NB4 (cell line): ENCODE data around the gene CXCL10.
"Not testable (repeated sequence)": the region's sequence is repeated elsewhere in the genome, so short reads cannot be mapped to it uniquely, and the experiment has no call there.

Experiments
- DNase-seq: peaks from one replicate; pipeline ENCODE4 v3.0.0; 2010; ENCODE audit warnings: low read depth
- H3K4me3 ChIP-seq: one replicate; pipeline ENCODE4 v1.5.1; 2011; ENCODE audit warnings: mild to moderate bottlenecking, low read depth, low read length, moderate library complexity
- MYC ChIP-seq: IDR thresholded peaks from 2 replicates; pipeline ENCODE4 v1.6.1; 2011; ENCODE audit warnings: low read depth, low read length
- POLR2A ChIP-seq: IDR thresholded peaks from 2 replicates; pipeline ENCODE4 v1.6.1; 2011; ENCODE audit warnings: mild to moderate bottlenecking; ENCODE audit not compliant: insufficient read length; ENCODE audit errors: extremely low read depth
- TF ChIP-seq, protein P1 (sequence below): IDR thresholded peaks from 2 replicates; pipeline ENCODE4 v1.6.1; 2011; ENCODE audit warnings: low read depth, low read length
- TF ChIP-seq, protein P2 (sequence below): IDR thresholded peaks from one replicate; pipeline ENCODE4 v1.5.1; 2012; ENCODE audit warnings: low read depth, low read length

The CXCL10 gene

DNA sequence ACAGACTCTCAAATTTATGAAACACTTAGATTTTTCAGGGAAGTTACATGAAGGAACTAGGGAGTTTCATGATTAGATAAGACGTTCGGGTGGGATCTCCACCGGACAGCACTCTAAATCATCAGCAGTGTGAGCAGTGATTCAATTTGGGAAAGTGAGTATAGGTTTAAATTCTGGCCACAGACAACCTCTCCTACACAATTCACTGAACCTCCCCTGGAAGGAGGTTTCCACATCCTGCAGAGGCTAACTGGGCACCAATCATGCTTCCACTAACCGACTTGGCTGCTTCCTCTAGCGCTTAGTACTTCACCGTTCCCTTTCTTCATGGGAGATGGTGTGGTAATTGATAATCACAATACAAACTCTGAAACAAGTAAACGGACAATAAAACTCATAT is 21.6 kb downstream of the CXCL10 start:
- TF ChIP-seq, protein P1, sequence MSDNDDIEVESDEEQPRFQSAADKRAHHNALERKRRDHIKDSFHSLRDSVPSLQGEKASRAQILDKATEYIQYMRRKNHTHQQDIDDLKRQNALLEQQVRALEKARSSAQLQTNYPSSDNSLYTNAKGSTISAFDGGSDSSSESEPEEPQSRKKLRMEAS, result no peak
- TF ChIP-seq POLR2A (no peak), MYC (no peak; the same call in 1 of the 2 replicates)
- TF ChIP-seq, protein P2, sequence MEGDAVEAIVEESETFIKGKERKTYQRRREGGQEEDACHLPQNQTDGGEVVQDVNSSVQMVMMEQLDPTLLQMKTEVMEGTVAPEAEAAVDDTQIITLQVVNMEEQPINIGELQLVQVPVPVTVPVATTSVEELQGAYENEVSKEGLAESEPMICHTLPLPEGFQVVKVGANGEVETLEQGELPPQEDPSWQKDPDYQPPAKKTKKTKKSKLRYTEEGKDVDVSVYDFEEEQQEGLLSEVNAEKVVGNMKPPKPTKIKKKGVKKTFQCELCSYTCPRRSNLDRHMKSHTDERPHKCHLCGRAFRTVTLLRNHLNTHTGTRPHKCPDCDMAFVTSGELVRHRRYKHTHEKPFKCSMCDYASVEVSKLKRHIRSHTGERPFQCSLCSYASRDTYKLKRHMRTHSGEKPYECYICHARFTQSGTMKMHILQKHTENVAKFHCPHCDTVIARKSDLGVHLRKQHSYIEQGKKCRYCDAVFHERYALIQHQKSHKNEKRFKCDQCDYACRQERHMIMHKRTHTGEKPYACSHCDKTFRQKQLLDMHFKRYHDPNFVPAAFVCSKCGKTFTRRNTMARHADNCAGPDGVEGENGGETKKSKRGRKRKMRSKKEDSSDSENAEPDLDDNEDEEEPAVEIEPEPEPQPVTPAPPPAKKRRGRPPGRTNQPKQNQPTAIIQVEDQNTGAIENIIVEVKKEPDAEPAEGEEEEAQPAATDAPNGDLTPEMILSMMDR, result no peak
- peak; percentile 85 for DNase-seq
- H3K4me3 ChIP-seq, result peak overlapping the region; percentile 57

DNA sequence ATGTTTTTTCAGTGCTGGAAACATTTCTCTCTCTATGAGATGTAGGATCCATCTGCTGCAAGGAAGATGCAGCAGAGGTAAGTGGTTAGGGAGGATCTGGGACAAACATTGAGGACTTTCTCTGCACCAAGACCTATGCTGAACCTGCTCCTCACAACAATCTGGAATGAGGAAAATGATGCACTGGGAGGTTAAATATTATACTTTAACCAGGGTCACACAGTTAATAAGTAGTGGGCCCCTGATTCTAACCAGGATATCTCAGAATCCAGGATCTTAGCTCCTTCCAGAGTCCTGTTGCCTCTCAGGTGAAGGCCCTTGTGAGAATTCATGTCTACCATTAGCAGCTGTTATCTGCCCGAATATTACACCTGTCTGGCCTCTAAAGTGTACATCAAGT is 23.0 kb downstream of the CXCL10 start:
- no peak for DNase-seq
- H3K4me3 ChIP-seq, result no peak overlapping the region
- TF ChIP-seq POLR2A (no peak), MYC (no peak)
- TF ChIP-seq, protein P1, result no peak
- TF ChIP-seq, protein P2, result no peak

DNA sequence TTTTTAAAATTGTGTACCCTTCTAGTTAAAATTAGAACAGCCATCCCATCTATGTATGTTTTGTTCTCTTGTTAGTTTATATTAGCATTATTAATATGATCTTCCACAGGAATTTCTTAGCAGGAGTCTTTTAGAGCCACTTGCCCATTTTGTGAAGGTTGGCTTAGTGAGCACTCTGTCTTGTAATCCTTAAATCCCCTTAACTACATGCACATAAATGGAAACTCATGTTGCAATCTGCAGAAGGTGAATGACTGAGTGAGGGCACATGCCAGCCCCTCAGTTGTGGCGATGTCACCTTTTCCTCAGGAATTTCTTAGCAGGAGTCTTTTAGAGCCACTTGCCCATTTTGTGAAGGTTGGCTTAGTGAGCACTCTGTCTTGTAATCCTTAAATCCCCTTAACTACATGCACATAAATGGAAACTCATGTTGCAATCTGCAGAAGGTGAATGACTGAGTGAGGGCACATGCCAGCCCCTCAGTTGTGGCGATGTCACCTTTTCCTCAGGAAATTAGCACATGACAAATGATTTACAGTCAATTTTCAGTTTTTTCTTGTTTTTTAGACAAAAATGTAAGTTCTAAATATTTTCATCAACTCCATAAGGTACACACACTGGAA is 24.7 kb downstream of the CXCL10 start:
- not testable (repeated sequence) for H3K4me3 ChIP-seq, DNase-seq

DNA sequence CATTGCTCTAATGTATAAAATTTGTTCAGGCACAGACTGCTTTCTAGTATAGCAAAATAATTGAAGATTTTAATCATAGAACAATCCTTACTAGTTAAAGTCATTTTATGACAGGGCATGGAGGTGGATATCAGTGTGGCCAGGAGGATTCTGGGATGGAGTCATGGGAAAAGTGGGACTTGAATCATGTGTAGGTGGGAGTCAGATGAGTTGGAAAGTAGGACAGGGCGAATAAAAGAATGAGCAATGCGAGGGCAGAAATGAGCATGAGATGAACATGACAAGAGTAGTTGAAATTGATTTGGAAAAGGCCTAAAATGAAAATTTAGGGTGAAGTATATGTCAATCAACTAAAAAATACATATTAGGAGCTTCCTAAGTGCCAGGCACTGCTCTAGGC is 25.4 kb downstream of the CXCL10 start:
- TF ChIP-seq, protein P2, result no peak
- no peak for TF ChIP-seq MYC
- TF ChIP-seq, protein P1, result no peak
- TF ChIP-seq POLR2A, result no peak
- H3K4me3 ChIP-seq, result no peak overlapping the region
- no peak for DNase-seq

DNA sequence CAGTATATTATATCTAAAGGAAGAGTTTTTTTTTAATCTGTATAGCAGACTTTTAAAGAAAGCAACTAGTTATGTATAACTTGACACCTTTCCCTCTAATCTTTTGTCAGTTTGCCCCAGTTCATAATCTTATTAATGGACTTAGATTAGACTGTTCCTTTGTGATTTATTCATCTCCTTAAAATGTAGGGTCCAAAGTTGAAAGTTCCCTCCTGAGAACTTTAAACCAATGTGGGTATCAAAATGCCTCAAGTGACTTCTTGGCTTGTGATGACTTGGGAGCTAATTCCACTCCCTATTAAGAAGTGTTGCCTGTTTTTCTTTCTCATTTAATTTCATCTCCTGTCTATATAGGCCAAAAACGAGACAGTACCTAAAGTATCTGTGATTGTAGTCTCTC is 26.2 kb downstream of the CXCL10 start:
- no peak for DNase-seq
- no peak overlapping the region for H3K4me3 ChIP-seq
- TF ChIP-seq MYC (no peak), POLR2A (no peak)
- TF ChIP-seq, protein P1, result no peak
- TF ChIP-seq, protein P2, result no peak

DNA sequence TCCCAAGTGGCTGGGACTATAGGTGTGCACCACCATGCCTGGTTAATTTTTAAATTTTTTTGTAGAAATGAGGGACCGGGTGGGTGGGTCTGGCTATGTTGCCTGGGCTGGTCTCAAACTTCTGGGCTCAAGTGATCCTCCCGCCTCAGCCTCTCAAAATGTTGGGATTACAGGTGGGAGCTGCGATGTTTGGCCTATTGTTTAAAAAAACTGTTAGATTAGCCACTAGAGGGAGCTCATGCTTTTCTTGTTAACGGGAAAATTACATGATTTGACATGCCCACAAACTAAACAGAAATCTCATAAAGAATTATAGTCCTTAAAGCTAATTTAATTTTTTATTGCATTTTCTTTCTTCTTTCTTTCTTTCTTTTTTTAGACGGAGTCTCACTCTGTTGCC is 27.6 kb downstream of the CXCL10 start:
- TF ChIP-seq POLR2A, result no peak
- TF ChIP-seq, protein P2, result peak; percentile 20
- no peak overlapping the region for H3K4me3 ChIP-seq
- DNase-seq, result peak; percentile 66
